Measurements from ENCODE around the gene FOXF2.
A peak's percentile ranks its signal among the peaks of the same experiment; 100 is the strongest.

FOXF2 gene

GRCh38 chr6:1384549-1385128 lies 4.7 kb upstream of the FOXF2 start:
- no peak overlapping the region for H3K4me3 ChIP-seq (ENCODE audit: low read depth, low read length)
- no peaks in the 10 kb centered on the region for H3K79me2 ChIP-seq (ENCODE audit: control insufficient read depth, insufficient read depth, low read length, unreplicated experiment)
- H3K27me3 ChIP-seq (ENCODE audit: insufficient read depth, low read length), result peaks cover 60% of the 10 kb centered on the region
- no peaks in the 10 kb centered on the region for H3K36me3 ChIP-seq (ENCODE audit: insufficient read depth, low read length)
- H3K27ac ChIP-seq (ENCODE audit: low read depth, low read length), result no peak overlapping the region
- H2AFZ ChIP-seq (ENCODE audit: low read length, unreplicated experiment), result no peak overlapping the region
- no peaks in the 10 kb centered on the region for H3K4me1 ChIP-seq (ENCODE audit: control insufficient read depth, insufficient read depth, low read length, unreplicated experiment)

- H2AFZ ChIP-seq (ENCODE audit: low read length, unreplicated experiment), result no peak overlapping the region
- H3K79me2 ChIP-seq (ENCODE audit: control insufficient read depth, insufficient read depth, low read length, unreplicated experiment), result no peaks in the 10 kb centered on the region
- H3K27ac ChIP-seq (ENCODE audit: low read depth, low read length), result no peak overlapping the region
- no peak overlapping the region for H3K4me3 ChIP-seq (ENCODE audit: low read depth, low read length)
- H3K27me3 ChIP-seq (ENCODE audit: insufficient read depth, low read length), result peaks cover 53% of the 10 kb centered on the region
- no peaks in the 10 kb centered on the region for H3K4me1 ChIP-seq (ENCODE audit: control insufficient read depth, insufficient read depth, low read length, unreplicated experiment)
- no peaks in the 10 kb centered on the region for H3K36me3 ChIP-seq (ENCODE audit: insufficient read depth, low read length)
These were observed 4.0 kb upstream of the FOXF2 start for GRCh38 chr6:1385129-1386037.

- Histone ChIP-seq H3K27ac (ENCODE audit: low read depth, low read length) (no peak overlapping the region), H3K4me3 (ENCODE audit: low read depth, low read length) (no peak overlapping the region), H3K36me3 (ENCODE audit: insufficient read depth, low read length) (no peaks in the 10 kb centered on the region), H3K27me3 (ENCODE audit: insufficient read depth, low read length) (peaks cover 45% of the 10 kb centered on the region), H3K79me2 (ENCODE audit: control insufficient read depth, insufficient read depth, low read length, unreplicated experiment) (peaks cover 3% of the 10 kb centered on the region), H2AFZ (ENCODE audit: low read length, unreplicated experiment) (no peak overlapping the region), H3K4me1 (ENCODE audit: control insufficient read depth, insufficient read depth, low read length, unreplicated experiment) (peaks cover under 1% of the 10 kb centered on the region)
These were observed 3.2 kb upstream of the FOXF2 start for GRCh38 chr6:1386038-1386709.

- Histone ChIP-seq H3K27me3 (ENCODE audit: insufficient read depth, low read length) (peaks cover 34% of the 10 kb centered on the region), H3K27ac (ENCODE audit: low read depth, low read length) (no peak overlapping the region), H3K36me3 (ENCODE audit: insufficient read depth, low read length) (no peaks in the 10 kb centered on the region), H3K4me3 (ENCODE audit: low read depth, low read length) (no peak overlapping the region), H2AFZ (ENCODE audit: low read length, unreplicated experiment) (no peak overlapping the region), H3K4me1 (ENCODE audit: control insufficient read depth, insufficient read depth, low read length, unreplicated experiment) (peaks cover 10% of the 10 kb centered on the region), H3K79me2 (ENCODE audit: control insufficient read depth, insufficient read depth, low read length, unreplicated experiment) (peaks cover 14% of the 10 kb centered on the region)
These were observed 1.9 kb upstream of the FOXF2 start for GRCh38 chr6:1387538-1387875.

GRCh38 chr6:1387876-1388629 lies 1.3 kb upstream of the FOXF2 start:
- no peak overlapping the region for H3K27ac ChIP-seq (ENCODE audit: low read depth, low read length)
- no peaks in the 10 kb centered on the region for H3K36me3 ChIP-seq (ENCODE audit: insufficient read depth, low read length)
- H3K4me1 ChIP-seq (ENCODE audit: control insufficient read depth, insufficient read depth, low read length, unreplicated experiment), result peaks cover 10% of the 10 kb centered on the region
- H3K79me2 ChIP-seq (ENCODE audit: control insufficient read depth, insufficient read depth, low read length, unreplicated experiment), result peaks cover 14% of the 10 kb centered on the region
- H2AFZ ChIP-seq (ENCODE audit: low read length, unreplicated experiment), result no peak overlapping the region
- peaks cover 28% of the 10 kb centered on the region for H3K27me3 ChIP-seq (ENCODE audit: insufficient read depth, low read length)
- no peak overlapping the region for H3K4me3 ChIP-seq (ENCODE audit: low read depth, low read length)

- Histone ChIP-seq H2AFZ (ENCODE audit: low read length, unreplicated experiment) (peak overlapping the region; percentile 7), H3K4me1 (ENCODE audit: control insufficient read depth, insufficient read depth, low read length, unreplicated experiment) (peaks cover 10% of the 10 kb centered on the region), H3K79me2 (ENCODE audit: control insufficient read depth, insufficient read depth, low read length, unreplicated experiment) (peaks cover 14% of the 10 kb centered on the region), H3K4me3 (ENCODE audit: low read depth, low read length) (peak overlapping the region; percentile 68), H3K27ac (ENCODE audit: low read depth, low read length) (no peak overlapping the region), H3K36me3 (ENCODE audit: insufficient read depth, low read length) (no peaks in the 10 kb centered on the region), H3K27me3 (ENCODE audit: insufficient read depth, low read length) (peaks cover 21% of the 10 kb centered on the region)
These were observed 577 bp upstream of the FOXF2 start for GRCh38 chr6:1388630-1389368.

GRCh38 chr6:1390133-1390945 lies 963 bp downstream of the FOXF2 start:
- Histone ChIP-seq H3K4me1 (ENCODE audit: control insufficient read depth, insufficient read depth, low read length, unreplicated experiment) (peaks cover 10% of the 10 kb centered on the region), H3K4me3 (ENCODE audit: low read depth, low read length) (peak overlapping the region; percentile 89), H2AFZ (ENCODE audit: low read length, unreplicated experiment) (peak overlapping the region; percentile 41), H3K27me3 (ENCODE audit: insufficient read depth, low read length) (peaks cover 5% of the 10 kb centered on the region; the same call in 1 of the 2 replicates), H3K79me2 (ENCODE audit: control insufficient read depth, insufficient read depth, low read length, unreplicated experiment) (peaks cover 14% of the 10 kb centered on the region), H3K27ac (ENCODE audit: low read depth, low read length) (no peak overlapping the region), H3K36me3 (ENCODE audit: insufficient read depth, low read length) (no peaks in the 10 kb centered on the region)

- 0 out of 2 replicates have a peak, but pooled peaks cover 2% of the 10 kb centered on the region for H3K27me3 ChIP-seq (ENCODE audit: insufficient read depth, low read length)
- no peak overlapping the region for H3K27ac ChIP-seq (ENCODE audit: low read depth, low read length)
These were observed 1.8 kb downstream of the FOXF2 start for GRCh38 chr6:1390946-1391799.

More at GRCh38 chr6:1390946-1391799, 1.8 kb downstream of the FOXF2 start:
- H3K4me3 ChIP-seq (ENCODE audit: low read depth, low read length), result peak overlapping the region; percentile 89
- peaks cover 10% of the 10 kb centered on the region for H3K4me1 ChIP-seq (ENCODE audit: control insufficient read depth, insufficient read depth, low read length, unreplicated experiment)
- H3K79me2 ChIP-seq (ENCODE audit: control insufficient read depth, insufficient read depth, low read length, unreplicated experiment), result peaks cover 14% of the 10 kb centered on the region
- no peak overlapping the region for H2AFZ ChIP-seq (ENCODE audit: low read length, unreplicated experiment)
- H3K36me3 ChIP-seq (ENCODE audit: insufficient read depth, low read length), result no peaks in the 10 kb centered on the region
